NB4 (cell line): ENCODE measurements around the gene TDG.
"Not testable (repeated sequence)": the region's sequence is repeated elsewhere in the genome, so short reads cannot be mapped to it uniquely, and the experiment has no call there.

Source experiments
- MYC ChIP-seq: IDR thresholded peaks from 2 replicates; pipeline ENCODE4 v1.6.1; 2011; ENCODE audit warnings: low read depth, low read length
- POLR2A ChIP-seq: IDR thresholded peaks from 2 replicates; pipeline ENCODE4 v1.6.1; 2011; ENCODE audit warnings: mild to moderate bottlenecking; ENCODE audit not compliant: insufficient read length; ENCODE audit errors: extremely low read depth
- TF ChIP-seq, protein P1 (sequence below): IDR thresholded peaks from one replicate; pipeline ENCODE4 v1.5.1; 2012; ENCODE audit warnings: low read depth, low read length
- TF ChIP-seq, protein P2 (sequence below): IDR thresholded peaks from 2 replicates; pipeline ENCODE4 v1.6.1; 2011; ENCODE audit warnings: low read depth, low read length

DNA sequence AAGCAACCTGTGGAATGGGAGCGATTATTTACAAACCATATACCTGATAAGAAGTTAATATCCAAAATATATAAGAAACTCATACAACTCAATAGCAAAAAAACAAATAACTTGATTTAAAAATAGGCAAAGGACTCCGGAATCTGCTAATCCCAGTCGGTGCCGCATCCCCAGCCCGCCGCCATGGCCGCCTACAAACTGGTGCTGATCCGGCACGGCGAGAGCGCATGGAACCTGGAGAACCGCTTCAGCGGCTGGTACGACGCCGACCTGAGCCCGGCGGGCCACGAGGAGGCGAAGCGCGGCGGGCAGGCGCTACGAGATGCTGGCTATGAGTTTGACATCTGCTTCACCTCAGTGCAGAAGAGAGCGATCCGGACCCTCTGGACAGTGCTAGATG lies 64.9 kb downstream of the TDG start:
- TF ChIP-seq, protein P1, sequence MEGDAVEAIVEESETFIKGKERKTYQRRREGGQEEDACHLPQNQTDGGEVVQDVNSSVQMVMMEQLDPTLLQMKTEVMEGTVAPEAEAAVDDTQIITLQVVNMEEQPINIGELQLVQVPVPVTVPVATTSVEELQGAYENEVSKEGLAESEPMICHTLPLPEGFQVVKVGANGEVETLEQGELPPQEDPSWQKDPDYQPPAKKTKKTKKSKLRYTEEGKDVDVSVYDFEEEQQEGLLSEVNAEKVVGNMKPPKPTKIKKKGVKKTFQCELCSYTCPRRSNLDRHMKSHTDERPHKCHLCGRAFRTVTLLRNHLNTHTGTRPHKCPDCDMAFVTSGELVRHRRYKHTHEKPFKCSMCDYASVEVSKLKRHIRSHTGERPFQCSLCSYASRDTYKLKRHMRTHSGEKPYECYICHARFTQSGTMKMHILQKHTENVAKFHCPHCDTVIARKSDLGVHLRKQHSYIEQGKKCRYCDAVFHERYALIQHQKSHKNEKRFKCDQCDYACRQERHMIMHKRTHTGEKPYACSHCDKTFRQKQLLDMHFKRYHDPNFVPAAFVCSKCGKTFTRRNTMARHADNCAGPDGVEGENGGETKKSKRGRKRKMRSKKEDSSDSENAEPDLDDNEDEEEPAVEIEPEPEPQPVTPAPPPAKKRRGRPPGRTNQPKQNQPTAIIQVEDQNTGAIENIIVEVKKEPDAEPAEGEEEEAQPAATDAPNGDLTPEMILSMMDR: not testable (repeated sequence)
- not testable (repeated sequence) for TF ChIP-seq POLR2A, MYC
- TF ChIP-seq, protein P2, sequence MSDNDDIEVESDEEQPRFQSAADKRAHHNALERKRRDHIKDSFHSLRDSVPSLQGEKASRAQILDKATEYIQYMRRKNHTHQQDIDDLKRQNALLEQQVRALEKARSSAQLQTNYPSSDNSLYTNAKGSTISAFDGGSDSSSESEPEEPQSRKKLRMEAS: not testable (repeated sequence)
